Stimulated activated CD4-positive, alpha-beta T cell treated with anti-CD3 and anti-CD28 coated beads, Interleukin-4, amount 100 ng/mL, for 4 hours (primary cell): ENCODE results near the gene ZNF700.
"Not testable (repeated sequence)": the region's sequence is repeated elsewhere in the genome, so short reads cannot be mapped to it uniquely, and the experiment has no call there.

ENCODE experiments used
- DNase-seq, 2 experiments: peaks; one replicate each; pipeline ENCODE4 v3.0.0-alpha.2; 2020

Gene ZNF700

DNA sequence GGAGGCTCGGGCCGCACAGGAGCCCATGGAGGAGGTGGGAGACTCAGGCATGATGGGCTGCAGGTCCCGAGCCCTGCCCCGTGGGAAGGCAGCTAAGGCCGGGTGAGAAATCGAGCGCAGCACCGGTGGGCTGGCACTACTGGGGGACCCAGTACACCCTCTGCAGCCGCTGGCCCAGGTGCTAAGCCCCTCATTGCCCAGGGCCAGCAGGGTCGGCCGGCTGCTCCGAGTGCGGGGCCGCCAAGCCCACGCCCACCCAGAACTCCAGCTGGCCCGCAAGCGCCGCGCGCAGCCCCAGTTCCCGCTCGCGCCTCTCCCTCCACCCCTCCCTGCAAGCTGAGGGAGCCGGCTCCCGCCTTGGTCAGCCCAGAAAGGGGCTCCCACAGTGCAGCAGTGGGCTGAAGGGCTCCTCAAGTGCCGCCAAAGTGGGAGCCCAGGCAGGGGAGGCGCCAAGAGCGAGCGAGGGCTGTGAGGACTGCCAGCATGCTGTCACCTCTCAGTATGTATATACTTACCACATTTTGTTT is 16.5 kb downstream of the ZNF700 start:
- DNase-seq: not testable (repeated sequence)

DNA sequence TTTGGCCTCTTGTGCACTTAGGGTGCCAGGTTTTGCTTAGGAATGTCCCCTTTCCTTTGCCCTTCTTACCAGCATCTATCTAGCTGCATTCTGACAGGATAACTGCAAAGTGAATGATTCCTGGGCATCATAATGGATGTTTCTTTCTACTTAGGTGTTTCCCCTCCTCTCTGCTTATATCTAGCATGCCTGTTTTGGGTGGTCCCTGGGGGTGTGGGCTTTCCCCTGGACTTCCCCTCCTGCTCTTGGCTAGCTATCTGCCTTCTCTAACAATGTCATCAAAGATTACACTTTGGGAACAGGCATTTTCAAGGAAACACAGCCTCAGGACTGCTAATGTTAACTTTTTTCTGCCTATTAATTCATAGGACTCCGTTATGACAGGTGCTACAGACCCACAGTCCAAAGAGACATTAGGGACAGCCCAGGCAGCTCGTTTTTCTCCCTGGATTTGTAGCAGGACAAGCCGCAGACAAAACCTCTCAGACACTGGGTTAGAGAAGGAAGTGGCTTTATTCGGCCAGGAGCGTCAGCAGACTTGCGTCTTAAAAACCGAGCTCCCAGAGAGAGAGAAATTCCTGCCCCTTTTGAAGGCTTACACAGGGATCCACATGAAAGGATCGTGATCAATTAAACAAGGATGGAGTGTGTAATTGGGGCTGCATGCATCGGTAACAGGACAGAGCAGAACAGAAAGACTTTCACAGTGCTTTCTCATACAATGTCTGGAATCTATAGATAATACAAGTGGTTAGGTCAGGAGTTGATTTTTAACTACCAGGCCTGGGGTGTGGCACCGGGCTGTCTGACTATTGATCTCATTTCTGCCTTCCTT is 17.3 kb downstream of the ZNF700 start:
- DNase-seq: no peak

- no peak for DNase-seq
These were observed 17.9 kb downstream of the ZNF700 start for GRCh38 chr19:11942843-11943108.

DNA sequence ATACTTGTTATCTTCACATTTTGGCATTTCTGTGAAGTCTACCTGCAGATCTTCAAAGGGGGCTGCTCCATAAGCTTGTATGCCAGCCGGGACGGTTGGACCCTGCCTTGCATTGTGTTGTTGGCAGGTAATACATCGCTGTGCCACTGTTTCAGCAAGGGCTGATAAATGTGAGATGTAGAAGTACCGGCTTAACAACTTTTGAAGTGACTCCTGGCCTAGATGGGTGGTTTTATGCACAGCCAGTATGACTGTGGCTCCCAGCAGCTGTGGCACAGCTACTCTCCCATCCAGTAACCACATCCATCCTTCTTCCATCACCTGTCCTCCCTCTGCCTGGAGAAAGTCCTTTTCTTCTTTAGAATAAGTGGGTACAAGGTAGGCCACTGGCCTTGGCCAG is 19.7 kb downstream of the ZNF700 start:
- DNase-seq: no peak

- no peak for DNase-seq
These were observed 23.7 kb downstream of the ZNF700 start for GRCh38 chr19:11948646-11949045.

DNA sequence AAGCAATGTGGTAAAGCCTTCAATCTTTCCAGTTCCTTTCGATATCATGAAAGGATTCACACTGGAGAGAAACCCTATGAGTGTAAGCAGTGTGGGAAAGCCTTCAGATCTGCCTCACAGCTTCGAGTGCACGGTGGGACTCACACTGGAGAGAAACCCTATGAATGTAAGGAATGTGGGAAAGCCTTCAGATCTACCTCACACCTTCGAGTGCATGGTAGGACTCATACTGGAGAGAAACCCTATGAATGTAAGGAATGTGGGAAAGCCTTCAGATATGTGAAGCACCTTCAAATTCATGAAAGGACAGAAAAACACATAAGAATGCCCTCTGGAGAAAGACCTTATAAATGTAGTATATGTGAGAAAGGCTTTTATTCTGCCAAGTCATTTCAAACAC is 24.3 kb downstream of the ZNF700 start:
- DNase-seq: no peak

DNA sequence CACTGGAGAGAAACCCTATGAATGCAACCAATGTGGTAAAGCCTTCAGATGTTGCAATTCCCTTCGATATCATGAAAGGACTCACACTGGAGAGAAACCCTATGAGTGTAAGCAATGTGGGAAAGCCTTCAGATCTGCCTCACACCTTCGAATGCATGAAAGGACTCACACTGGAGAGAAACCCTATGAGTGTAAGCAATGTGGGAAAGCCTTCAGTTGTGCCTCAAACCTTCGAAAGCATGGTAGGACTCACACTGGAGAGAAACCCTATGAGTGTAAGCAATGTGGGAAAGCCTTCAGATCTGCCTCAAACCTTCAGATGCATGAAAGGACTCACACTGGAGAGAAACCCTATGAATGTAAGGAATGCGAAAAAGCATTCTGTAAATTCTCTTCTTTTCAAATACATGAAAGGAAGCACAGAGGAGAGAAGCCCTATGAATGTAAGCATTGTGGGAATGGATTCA is 24.7 kb downstream of the ZNF700 start:
- DNase-seq: not testable (repeated sequence)

- no peak for DNase-seq
These were observed 25.4 kb downstream of the ZNF700 start for GRCh38 chr19:11950312-11950711.

DNA sequence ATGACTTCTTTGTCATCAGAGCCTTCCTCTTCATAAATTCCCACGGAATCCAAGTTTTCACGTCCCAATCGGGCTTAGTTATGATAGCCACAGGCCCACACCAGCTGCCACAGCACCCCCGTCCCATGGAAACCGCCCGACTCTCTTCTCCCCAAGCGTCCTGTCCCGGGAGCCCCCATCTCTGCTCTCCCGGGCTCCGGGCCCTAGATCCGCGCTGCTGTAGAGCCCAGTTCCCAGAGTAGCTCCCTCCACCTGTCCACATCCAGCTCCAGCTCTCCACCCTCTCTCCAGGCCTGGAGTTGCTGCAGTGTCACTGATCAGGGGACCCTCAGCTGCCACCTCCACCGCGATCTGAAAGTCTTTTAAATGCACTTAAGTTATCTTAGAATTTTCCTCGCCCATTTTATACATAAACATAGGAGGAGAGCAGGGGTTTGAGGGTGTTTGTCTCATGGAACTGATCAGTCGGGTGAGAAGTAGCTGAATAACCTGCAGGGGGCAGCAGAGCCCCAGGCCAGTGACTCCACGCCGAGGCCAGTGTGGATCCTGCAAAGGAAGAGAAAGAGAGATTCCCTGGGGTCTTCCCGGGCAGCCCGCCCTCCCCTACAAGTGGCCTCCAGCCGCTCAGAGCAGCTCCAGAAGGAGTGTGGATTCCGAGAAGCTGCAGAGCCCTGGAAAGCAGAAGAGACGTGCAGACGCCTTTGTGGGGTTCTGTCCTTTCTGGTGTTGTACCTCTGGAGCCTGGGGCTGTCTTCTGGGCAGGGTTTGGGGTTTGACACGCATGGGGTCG is 38.9 kb downstream of the ZNF700 start:
- peak; percentile 65 to 68 for DNase-seq

DNA sequence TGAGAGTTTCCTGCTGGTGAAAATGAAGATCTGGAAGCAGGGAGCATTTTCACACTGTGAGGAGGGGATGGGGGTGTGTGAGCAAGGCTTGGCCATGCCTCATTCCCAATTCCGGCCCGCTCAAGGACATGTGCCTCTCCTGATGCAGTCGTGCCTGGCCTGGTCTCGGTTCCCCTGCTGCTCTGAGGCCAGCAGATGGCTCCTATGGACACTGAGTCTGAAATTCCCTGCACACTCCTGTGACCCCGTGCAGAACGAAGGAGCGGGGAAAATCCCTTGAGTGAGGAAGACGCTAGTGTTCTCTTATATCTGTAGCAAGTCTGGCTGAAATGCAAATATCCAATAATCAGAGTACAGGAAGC is 39.6 kb downstream of the ZNF700 start:
- DNase-seq: no peak

- peak; percentile 83 to 84 for DNase-seq
These were observed 40.1 kb downstream of the ZNF700 start, which contains the start of gene ZNF763 for GRCh38 chr19:11964858-11965645. Gene ZNF763 (plus strand): TSS chr19:11965040. CDS start chr19:11965209, 169 bp downstream.

- no peak for DNase-seq
These were observed 45.3 kb downstream of the ZNF700 start for GRCh38 chr19:11970174-11970573.

DNA sequence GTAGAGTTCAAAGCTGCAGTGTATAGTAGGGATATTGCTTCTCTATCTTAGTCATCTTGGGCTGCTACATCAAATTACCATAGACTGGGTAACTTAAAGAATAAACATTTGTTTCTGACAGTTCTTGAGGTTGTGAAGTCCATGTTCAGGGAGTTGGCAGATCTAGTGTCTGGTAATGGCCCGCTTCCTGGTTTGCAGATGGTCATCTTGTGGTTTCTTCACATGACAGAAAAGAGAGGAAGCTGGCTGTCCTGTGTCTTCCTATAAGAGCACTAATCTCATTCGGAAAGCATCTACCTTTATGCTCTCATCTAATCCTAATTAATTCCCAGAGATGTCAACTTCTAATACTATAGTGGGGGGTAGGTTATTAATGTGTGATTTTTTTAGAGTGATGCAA is 46.1 kb downstream of the ZNF700 start:
- DNase-seq: no peak

- no peak for DNase-seq
These were observed 48.3 kb downstream of the ZNF700 start for GRCh38 chr19:11973019-11973810.

DNA sequence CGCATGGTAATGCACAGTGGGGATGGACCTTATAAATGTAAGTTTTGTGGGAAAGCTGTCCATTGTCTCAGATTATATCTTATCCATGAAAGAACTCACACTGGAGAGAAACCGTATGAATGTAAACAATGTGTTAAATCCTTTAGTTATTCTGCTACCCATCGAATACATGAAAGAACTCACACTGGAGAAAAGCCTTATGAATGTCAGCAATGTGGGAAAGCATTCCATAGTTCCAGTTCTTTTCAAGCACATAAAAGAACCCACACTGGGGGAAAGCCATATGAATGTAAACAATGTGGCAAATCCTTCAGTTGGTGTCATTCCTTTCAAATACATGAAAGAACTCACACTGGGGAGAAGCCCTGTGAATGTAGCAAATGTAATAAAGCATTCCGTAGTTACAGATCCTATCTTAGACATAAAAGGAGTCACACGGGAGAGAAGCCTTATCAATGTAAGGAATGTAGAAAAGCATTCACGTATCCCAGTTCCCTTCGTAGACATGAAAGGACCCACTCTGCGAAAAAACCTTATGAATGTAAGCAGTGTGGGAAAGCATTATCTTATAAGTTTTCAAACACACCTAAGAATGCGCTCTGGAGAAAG is 53.7 kb downstream of the ZNF700 start:
- no peak for DNase-seq

- no peak for DNase-seq
These were observed 54.6 kb downstream of the ZNF700 start for GRCh38 chr19:11979527-11979926.

GRCh38 chr19:11982526-11982925 is 57.6 kb downstream of the ZNF700 start:
- no peak for DNase-seq

DNA sequence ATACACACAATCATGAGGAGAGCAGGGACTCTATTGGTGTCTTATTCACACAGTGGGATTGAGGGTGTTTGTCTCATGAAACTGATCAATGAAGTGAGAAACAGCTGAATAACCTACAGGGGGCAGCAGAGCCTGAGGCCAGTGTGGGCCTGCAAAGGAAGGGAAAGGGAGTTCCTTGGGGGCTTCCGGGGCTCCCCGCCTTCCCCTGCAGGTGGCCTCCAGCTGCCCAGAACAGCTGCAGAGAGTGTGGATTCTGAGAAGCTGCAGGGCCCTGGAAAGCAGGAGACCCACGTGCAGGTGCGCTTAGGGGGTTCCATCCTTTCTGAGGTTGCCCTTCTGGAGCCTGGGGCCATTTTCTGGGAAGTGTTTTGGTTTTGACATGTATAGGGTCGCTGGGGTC is 60.1 kb downstream of the ZNF700 start:
- peak in 1 of 2 experiments; percentile 3 for DNase-seq

- no peak for DNase-seq
These were observed 61.8 kb downstream of the ZNF700 start for GRCh38 chr19:11986754-11987153.

- peak; percentile 90 to 92 for DNase-seq
These were observed 62.7 kb downstream of the ZNF700 start for GRCh38 chr19:11987405-11988281.

GRCh38 chr19:11989112-11989456 is 64.2 kb downstream of the ZNF700 start:
- no peak for DNase-seq
